GM06990 (cell line): Measurements from ENCODE around the gene CDH4.

Experiments
- DNase-seq: peaks from one replicate; pipeline ENCODE4 v3.0.0-alpha.2; 2011; ENCODE audit not compliant: insufficient read length; ENCODE audit errors: extremely low read depth
- H3K27me3 ChIP-seq: replicated peaks from 2 replicates; pipeline ENCODE4 v1.6.0; 2011; ENCODE audit warnings: low read length; ENCODE audit not compliant: control insufficient read depth, insufficient read depth
- H3K36me3 ChIP-seq: 2 replicates; pipeline ENCODE4 v1.5.1; 2011; ENCODE audit warnings: low read length; ENCODE audit not compliant: control insufficient read depth, insufficient read depth
- H3K4me3 ChIP-seq: replicated peaks from 2 replicates; pipeline ENCODE4 v1.5.1; 2011; ENCODE audit warnings: low read depth, mild to moderate bottlenecking, control low read depth, low read length
- TF ChIP-seq, protein P1 (sequence below): IDR thresholded peaks from 2 replicates; pipeline ENCODE4 v1.5.1; 2011; ENCODE audit warnings: low read length, control low read depth, mild to moderate bottlenecking, inconsistent platforms; ENCODE audit not compliant: insufficient read depth, poor library complexity, severe bottlenecking

Gene CDH4

DNA sequence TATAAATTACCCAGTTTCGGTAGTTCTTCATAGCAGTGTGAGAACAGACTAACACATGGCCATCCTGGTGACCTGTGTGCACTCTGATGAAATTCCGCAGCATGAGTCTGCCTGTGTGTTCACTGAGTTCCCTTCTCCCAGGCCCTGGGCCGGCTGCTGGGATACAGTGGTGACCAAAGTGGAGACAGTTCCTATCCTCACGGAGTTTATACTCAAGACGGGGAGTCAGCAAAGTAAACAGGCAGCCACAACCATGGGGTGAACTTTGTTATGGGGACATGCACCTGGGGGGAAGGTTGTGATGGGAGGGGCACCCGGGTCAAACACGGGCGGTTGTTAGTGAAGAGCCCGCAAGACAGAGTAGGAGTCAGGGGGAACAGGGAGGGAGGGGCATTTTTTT is 202.0 kb downstream of the CDH4 start:
- TF ChIP-seq, protein P1, sequence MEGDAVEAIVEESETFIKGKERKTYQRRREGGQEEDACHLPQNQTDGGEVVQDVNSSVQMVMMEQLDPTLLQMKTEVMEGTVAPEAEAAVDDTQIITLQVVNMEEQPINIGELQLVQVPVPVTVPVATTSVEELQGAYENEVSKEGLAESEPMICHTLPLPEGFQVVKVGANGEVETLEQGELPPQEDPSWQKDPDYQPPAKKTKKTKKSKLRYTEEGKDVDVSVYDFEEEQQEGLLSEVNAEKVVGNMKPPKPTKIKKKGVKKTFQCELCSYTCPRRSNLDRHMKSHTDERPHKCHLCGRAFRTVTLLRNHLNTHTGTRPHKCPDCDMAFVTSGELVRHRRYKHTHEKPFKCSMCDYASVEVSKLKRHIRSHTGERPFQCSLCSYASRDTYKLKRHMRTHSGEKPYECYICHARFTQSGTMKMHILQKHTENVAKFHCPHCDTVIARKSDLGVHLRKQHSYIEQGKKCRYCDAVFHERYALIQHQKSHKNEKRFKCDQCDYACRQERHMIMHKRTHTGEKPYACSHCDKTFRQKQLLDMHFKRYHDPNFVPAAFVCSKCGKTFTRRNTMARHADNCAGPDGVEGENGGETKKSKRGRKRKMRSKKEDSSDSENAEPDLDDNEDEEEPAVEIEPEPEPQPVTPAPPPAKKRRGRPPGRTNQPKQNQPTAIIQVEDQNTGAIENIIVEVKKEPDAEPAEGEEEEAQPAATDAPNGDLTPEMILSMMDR = no peak
- Histone ChIP-seq H3K27me3 (no peaks in the 10 kb centered on the region), H3K4me3 (no peak overlapping the region), H3K36me3 (no peaks in the 10 kb centered on the region)
- no peak for DNase-seq

DNA sequence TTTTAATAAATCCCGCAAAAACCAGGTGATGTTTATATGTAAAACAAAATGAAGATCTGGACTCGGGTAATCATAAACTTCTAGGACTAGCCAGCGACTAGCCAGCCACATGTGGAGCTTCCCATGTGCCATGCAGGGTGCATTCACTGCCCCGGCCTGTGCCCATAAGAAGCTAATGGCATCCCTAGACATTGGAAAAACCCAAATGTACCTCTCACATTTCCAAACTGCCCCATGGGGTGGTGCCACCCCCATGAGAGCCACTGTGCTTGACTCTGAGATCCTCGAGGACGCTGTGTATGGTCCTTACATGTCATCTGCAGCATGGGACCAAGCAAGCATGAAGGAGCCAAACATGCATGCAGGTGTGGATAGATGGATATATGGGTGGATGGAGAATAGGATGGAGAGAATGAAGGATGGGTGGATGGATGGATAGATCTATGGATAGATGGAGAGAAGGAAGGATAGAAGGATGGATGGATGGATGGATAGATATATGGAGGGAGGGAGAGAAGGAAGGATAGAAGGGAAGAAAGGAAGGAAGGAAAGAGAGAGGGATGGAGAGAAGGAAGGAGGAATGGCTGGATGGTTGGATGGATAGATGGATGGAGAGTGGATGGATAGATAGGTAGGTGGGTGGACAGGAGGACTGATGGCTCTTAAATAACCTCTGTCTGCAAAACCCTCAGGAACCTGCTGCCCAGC is 203.6 kb downstream of the CDH4 start:
- DNase-seq = no peak
- TF ChIP-seq, protein P1 = no peak
- H3K4me3 ChIP-seq = no peak overlapping the region
- H3K36me3 ChIP-seq = no peaks in the 10 kb centered on the region
- H3K27me3 ChIP-seq = no peaks in the 10 kb centered on the region

DNA sequence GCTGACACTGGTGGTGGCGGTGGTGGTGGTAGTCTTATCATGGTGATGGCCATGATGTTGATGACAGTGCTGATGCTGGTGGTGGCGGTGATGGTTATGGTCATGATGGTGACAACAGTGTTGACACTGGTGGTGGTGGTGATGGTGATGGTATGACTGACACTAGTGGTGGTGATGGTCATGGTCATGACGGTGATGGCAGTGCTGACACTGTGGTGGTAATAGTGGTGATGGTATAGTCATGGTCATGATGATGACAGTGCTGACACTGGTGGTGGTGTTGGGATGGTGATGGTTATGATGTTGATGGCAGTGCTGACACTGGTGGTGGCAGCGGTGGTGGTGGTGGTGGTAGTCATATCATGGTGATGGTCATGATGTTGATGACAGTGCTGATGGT is 205.7 kb downstream of the CDH4 start:
- Histone ChIP-seq H3K27me3 (no peaks in the 10 kb centered on the region), H3K36me3 (no peaks in the 10 kb centered on the region), H3K4me3 (no peak overlapping the region)
- TF ChIP-seq, protein P1 = no peak
- no peak for DNase-seq

DNA sequence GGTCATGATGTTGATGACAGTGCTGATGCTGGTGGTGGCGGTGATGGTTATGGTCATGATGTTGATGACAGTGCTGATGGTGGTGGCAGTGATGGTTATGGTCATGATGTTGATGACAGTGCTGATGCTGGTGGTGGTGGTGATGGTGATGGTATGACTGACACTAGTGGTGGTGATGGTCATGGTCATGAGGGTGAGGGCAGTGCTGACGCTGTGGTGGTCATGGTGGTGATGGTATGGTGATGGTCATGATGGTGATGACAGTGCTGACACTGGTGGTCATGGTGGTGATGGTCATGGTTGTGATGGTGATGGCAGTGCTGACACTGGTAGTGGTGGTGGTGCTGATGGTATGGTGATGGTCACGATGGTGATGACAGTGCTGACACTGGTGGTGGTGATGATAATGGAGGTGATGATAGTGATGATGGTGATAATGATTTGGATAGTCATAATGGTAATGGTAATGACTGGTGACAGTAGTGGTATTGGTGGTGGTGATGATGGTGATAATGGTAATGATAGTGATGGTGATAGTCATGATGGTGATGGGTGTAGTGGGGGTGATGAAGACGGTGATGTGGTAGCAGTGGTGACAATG is 206.2 kb downstream of the CDH4 start:
- Histone ChIP-seq H3K27me3 (no peaks in the 10 kb centered on the region), H3K36me3 (no peaks in the 10 kb centered on the region), H3K4me3 (no peak overlapping the region)
- TF ChIP-seq, protein P1 = no peak
- DNase-seq = no peak

DNA sequence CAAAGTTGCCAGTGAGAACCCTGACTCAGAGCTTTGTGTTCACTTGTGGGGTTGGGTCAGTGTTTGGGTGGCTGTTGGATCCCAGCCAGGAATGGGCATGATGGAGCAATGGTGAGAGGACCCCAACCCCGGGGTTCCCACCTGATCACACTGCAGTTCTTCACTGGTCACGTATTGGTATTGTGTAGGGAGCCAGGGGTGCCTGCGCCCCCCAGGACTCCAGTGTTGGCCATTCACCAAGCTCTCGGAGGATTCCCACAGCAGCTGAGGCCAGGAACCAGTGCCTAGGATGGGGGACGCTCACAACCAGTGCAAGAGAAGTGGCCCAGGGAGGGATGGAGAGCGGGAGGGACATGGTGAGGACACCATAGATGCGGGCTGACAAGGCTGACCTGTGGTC is 207.2 kb downstream of the CDH4 start:
- Histone ChIP-seq H3K27me3 (no peaks in the 10 kb centered on the region), H3K36me3 (no peaks in the 10 kb centered on the region), H3K4me3 (no peak overlapping the region)
- TF ChIP-seq, protein P1 = no peak
- DNase-seq = no peak
